Neural cell (in vitro differentiated cells): ENCODE results near the gene USP32. TPM values are rescaled to one million over a fixed set of nuclear protein-coding genes. Genes with fewer than 3 reads are reported as not detected.

Source experiments
- H2AFZ ChIP-seq: fragments of 200-600, 300-800 bp; sonication (generic), shearing (Covaris generic); 2 replicates; pipeline ENCODE4 v1.6.0; 2014; ENCODE audit warnings: low read depth, mild to moderate bottlenecking, antibody characterized with exemption, low read length, moderate library complexity
- H3F3A ChIP-seq: fragments of 200-600 bp; shearing (Covaris generic); 2 replicates; pipeline ENCODE4 v1.6.1; 2016; ENCODE audit warnings: mild to moderate bottlenecking, moderate library complexity, mixed read lengths, antibody characterized with exemption, low read length; ENCODE audit not compliant: insufficient read depth, poor library complexity, severe bottlenecking
- H3K27ac ChIP-seq: fragments of 200-600, 300-800 bp; sonication (generic), shearing (Covaris generic); 2 replicates; pipeline ENCODE4 v1.5.1; 2014; ENCODE audit warnings: mild to moderate bottlenecking, low read length, moderate library complexity
- H3K27me3 ChIP-seq: fragments of 300-800, 200-600 bp; sonication (generic), shearing (Covaris generic); 2 replicates; pipeline ENCODE4 v1.6.0; 2014; ENCODE audit warnings: mild to moderate bottlenecking, low read depth, low read length, moderate library complexity; ENCODE audit not compliant: insufficient read depth
- H3K36me3 ChIP-seq: fragments of 300-800, 200-600 bp; sonication (generic), shearing (Covaris generic); 2 replicates; pipeline ENCODE4 v1.5.1; 2014; ENCODE audit warnings: mild to moderate bottlenecking, antibody characterized with exemption, low read length, moderate library complexity; ENCODE audit not compliant: insufficient read depth
- H3K4me2 ChIP-seq: fragments of 300-800, 200-600 bp; sonication (generic), shearing (Covaris generic); 2 replicates; pipeline ENCODE4 v1.6.0; 2014; ENCODE audit warnings: mild to moderate bottlenecking, low read length
- H3K4me3 ChIP-seq: fragments of 300-800, 200-600 bp; sonication (generic), shearing (Covaris generic); 2 replicates; pipeline ENCODE4 v1.5.1; 2014; ENCODE audit warnings: mild to moderate bottlenecking, low read length, moderate library complexity
- H3K79me2 ChIP-seq: fragments of 200-600 bp; shearing (Covaris generic); replicated peaks from 2 replicates; pipeline ENCODE4 v1.6.0; 2014; ENCODE audit warnings: mild to moderate bottlenecking, low read length, moderate library complexity; ENCODE audit not compliant: insufficient read depth
- H3K9ac ChIP-seq: fragments of 300-800, 200-600 bp; sonication (generic), shearing (Covaris generic); 2 replicates; pipeline ENCODE4 v1.6.1; 2016; ENCODE audit warnings: mild to moderate bottlenecking, low read length, mixed read lengths
- H3K9me2 ChIP-seq: fragments of 200-600 bp; shearing (Covaris generic); 2 replicates; pipeline ENCODE4 v1.6.1; 2016; ENCODE audit warnings: mild to moderate bottlenecking, low read length, mixed read lengths; ENCODE audit not compliant: insufficient read depth
- H3K9me3 ChIP-seq: fragments of 200-600, 300-800 bp; sonication (generic), shearing (Covaris generic); 2 replicates; pipeline ENCODE4 v1.6.1; 2016; ENCODE audit warnings: mild to moderate bottlenecking, mixed run types, low read length, moderate library complexity, mixed read lengths
- H4K20me1 ChIP-seq: fragments of 200-600 bp; shearing (Covaris generic); 2 replicates; pipeline ENCODE4 v1.6.1; 2016; ENCODE audit warnings: mild to moderate bottlenecking, mixed run types; ENCODE audit not compliant: insufficient read depth
- EP300 ChIP-seq: fragments of 450-650 bp; conservative IDR thresholded peaks from 2 replicates; pipeline ENCODE4 v1.6.1; 2014; ENCODE audit warnings: antibody characterized with exemption, mild to moderate bottlenecking, moderate library complexity; ENCODE audit not compliant: poor library complexity, severe bottlenecking
- EZH2 ChIP-seq: fragments of 200-600, 300-800 bp; shearing (Covaris generic), sonication (generic); IDR thresholded peaks from 2 replicates; pipeline ENCODE4 v1.6.1; 2014; ENCODE audit warnings: antibody characterized with exemption, low read length, borderline replicate concordance, mild to moderate bottlenecking; ENCODE audit not compliant: insufficient read depth, poor library complexity, severe bottlenecking
- MXI1 ChIP-seq: fragments of 450-650 bp; conservative IDR thresholded peaks from 2 replicates; pipeline ENCODE4 v1.6.1; 2014; ENCODE audit warnings: antibody characterized with exemption, mild to moderate bottlenecking; ENCODE audit not compliant: poor library complexity, severe bottlenecking
- POLR2AphosphoS5 ChIP-seq: IDR thresholded peaks from 2 replicates; pipeline ENCODE4 v1.6.1; 2012
- RAD21 ChIP-seq: fragments of 450-650 bp; conservative IDR thresholded peaks from 2 replicates; pipeline ENCODE4 v1.6.1; 2014; ENCODE audit warnings: antibody characterized with exemption, mild to moderate bottlenecking, moderate library complexity
- REST ChIP-seq: IDR thresholded peaks from 2 replicates; pipeline ENCODE4 v1.6.1; 2012; ENCODE audit warnings: borderline replicate concordance
- SMC3 ChIP-seq: fragments of 450-650 bp; conservative IDR thresholded peaks from 2 replicates; pipeline ENCODE4 v1.6.1; 2014; ENCODE audit warnings: antibody characterized with exemption, mild to moderate bottlenecking, moderate library complexity; ENCODE audit not compliant: poor library complexity
- TAF1 ChIP-seq: IDR thresholded peaks from 2 replicates; pipeline ENCODE4 v1.6.1; 2012; ENCODE audit warnings: low read depth
- polyA plus RNA-seq: library from polyadenylated mRNA; depleted of rRNA; stranded (reverse); fragments of >200 nt; gene quantifications from 2 replicates; pipeline ENCODE4 v1.2.3, GENCODE V29; 2014
- TF ChIP-seq, protein P1 (sequence below): fragments of 450-650 bp; IDR thresholded peaks from 2 replicates; pipeline ENCODE4 v1.5.1; 2014; ENCODE audit warnings: antibody characterized with exemption, mild to moderate bottlenecking, moderate library complexity; ENCODE audit not compliant: poor library complexity, severe bottlenecking

USP32 gene
- polyA plus RNA-seq, 1 donor from 2014 or later: 25.7 TPM

DNA sequence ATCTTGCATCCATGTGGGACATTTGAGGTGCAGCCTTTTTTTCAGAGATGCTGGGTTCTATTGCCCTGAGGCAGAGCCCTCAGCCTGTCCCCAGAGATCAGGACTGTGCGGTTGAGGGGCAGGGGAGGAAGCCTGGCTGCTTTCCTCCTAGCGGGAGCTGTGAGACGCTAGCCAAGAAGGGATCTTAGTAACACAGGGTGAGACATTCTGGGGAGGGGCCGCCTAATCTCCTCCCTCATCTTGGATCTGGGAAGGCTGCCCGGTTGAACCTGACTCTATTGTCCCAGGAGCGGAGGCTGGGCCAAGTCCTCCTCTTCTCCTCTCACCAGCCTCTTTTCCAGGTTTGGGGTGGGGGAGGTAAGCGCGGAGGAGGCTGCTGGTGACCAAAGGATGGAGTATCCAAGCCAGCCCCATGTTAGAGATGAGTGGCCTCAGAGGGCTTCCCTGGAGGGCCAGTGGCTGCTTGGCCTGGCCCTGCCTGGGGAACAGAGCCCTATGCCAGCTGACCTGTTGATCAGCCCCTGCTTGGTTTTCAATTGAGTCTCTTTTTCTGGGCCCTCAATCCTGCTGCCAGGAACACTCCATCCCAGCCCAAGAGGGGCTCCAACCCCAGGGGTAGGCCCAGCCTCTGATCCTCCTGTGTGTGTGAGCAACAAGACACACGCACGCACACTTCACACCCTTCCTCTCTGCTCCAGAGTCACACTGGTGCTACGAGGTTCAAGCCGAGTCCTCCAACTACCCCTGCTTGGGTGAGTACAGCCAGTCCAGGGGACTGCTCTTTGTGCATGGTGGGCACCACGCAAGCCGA is 237.1 kb downstream of the USP32 start:
- Histone ChIP-seq H3K4me2 (no peak overlapping the region), H2AFZ (no peak overlapping the region), H3K4me3 (no peak overlapping the region), H3F3A (no peaks in the 10 kb centered on the region), H3K9ac (no peak overlapping the region), H3K9me2 (no peaks in the 10 kb centered on the region), H3K36me3 (no peaks in the 10 kb centered on the region), H3K27me3 (peaks cover 21% of the 10 kb centered on the region), H4K20me1 (no peaks in the 10 kb centered on the region), H3K27ac (no peak overlapping the region), H3K9me3 (no peaks in the 10 kb centered on the region), H3K79me2 (no peaks in the 10 kb centered on the region)
- TF ChIP-seq, protein P1, sequence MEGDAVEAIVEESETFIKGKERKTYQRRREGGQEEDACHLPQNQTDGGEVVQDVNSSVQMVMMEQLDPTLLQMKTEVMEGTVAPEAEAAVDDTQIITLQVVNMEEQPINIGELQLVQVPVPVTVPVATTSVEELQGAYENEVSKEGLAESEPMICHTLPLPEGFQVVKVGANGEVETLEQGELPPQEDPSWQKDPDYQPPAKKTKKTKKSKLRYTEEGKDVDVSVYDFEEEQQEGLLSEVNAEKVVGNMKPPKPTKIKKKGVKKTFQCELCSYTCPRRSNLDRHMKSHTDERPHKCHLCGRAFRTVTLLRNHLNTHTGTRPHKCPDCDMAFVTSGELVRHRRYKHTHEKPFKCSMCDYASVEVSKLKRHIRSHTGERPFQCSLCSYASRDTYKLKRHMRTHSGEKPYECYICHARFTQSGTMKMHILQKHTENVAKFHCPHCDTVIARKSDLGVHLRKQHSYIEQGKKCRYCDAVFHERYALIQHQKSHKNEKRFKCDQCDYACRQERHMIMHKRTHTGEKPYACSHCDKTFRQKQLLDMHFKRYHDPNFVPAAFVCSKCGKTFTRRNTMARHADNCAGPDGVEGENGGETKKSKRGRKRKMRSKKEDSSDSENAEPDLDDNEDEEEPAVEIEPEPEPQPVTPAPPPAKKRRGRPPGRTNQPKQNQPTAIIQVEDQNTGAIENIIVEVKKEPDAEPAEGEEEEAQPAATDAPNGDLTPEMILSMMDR: no peak
- TF ChIP-seq EZH2 (no peak), MXI1 (no peak), TAF1 (no peak), EP300 (no peak), REST (no peak), POLR2AphosphoS5 (no peak), RAD21 (no peak), SMC3 (no peak)

- Histone ChIP-seq H4K20me1 (no peaks in the 10 kb centered on the region), H3K9me2 (no peaks in the 10 kb centered on the region), H3K4me2 (no peak overlapping the region), H3K9ac (no peak overlapping the region), H3F3A (no peaks in the 10 kb centered on the region), H3K27ac (no peak overlapping the region), H3K79me2 (no peaks in the 10 kb centered on the region), H3K27me3 (peaks cover 31% of the 10 kb centered on the region), H2AFZ (no peak overlapping the region), H3K9me3 (no peaks in the 10 kb centered on the region), H3K4me3 (no peak overlapping the region), H3K36me3 (no peaks in the 10 kb centered on the region)
- TF ChIP-seq EP300: no peak
- no peak for TF ChIP-seq MXI1
- TF ChIP-seq POLR2AphosphoS5: no peak
- TF ChIP-seq RAD21: no peak
- TF ChIP-seq EZH2: no peak
- no peak for TF ChIP-seq SMC3
- TF ChIP-seq TAF1: no peak
- TF ChIP-seq REST: no peak
- TF ChIP-seq, protein P1: no peak
Measured at GRCh38 chr17:60153606-60154390, 238.1 kb downstream of the USP32 start.
